GM12865 (cell line): ENCODE results near the gene TMEM132C.

Source experiments
- DNase-seq: peaks from one replicate; pipeline ENCODE4 v3.0.0; 2010; ENCODE audit warnings: low read depth
- H3K4me3 ChIP-seq: 2 replicates; pipeline ENCODE4 v1.5.1; 2011; ENCODE audit warnings: mild to moderate bottlenecking, low read depth, low read length, control low read depth
- CTCF ChIP-seq: IDR thresholded peaks from 2 replicates; pipeline ENCODE4 v1.5.1; 2011; ENCODE audit warnings: low read length, control low read depth, low read depth, inconsistent platforms; ENCODE audit not compliant: insufficient read depth; ENCODE audit errors: missing control alignments

TMEM132C gene

GRCh38 chr12:128637642-128638606 is 371.0 kb downstream of the TMEM132C start:
- peak; percentile 88 for DNase-seq
- no peak for TF ChIP-seq CTCF
- H3K4me3 ChIP-seq: no peak overlapping the region

GRCh38 chr12:128639089-128639488 is 372.1 kb downstream of the TMEM132C start:
- DNase-seq: no peak

GRCh38 chr12:128643155-128643554 is 376.2 kb downstream of the TMEM132C start:
- DNase-seq: no peak
- H3K4me3 ChIP-seq: no peak overlapping the region
- no peak for TF ChIP-seq CTCF

More at GRCh38 chr12:128639089-128639488, 372.1 kb downstream of the TMEM132C start:
- no peak overlapping the region for H3K4me3 ChIP-seq
- TF ChIP-seq CTCF: no peak

GRCh38 chr12:128644664-128645296 is 377.8 kb downstream of the TMEM132C start:
- no peak overlapping the region for H3K4me3 ChIP-seq
- peak; percentile 88 for TF ChIP-seq CTCF
- peak; percentile 64 for DNase-seq

GRCh38 chr12:128649902-128650301 is 382.9 kb downstream of the TMEM132C start:
- H3K4me3 ChIP-seq: no peak overlapping the region
- no peak for DNase-seq
- no peak for TF ChIP-seq CTCF

GRCh38 chr12:128652136-128652751 is 385.3 kb downstream of the TMEM132C start:
- no peak for DNase-seq
- H3K4me3 ChIP-seq: no peak overlapping the region
- TF ChIP-seq CTCF: no peak
